HepG2 (cell line): ENCODE results near the gene RPL37A. TPM values are rescaled to one million over a fixed set of nuclear protein-coding genes. Genes with fewer than 3 reads are reported as not detected.

Experiments used
- ATAC-seq: fragments of 200-7000 bp; cut with Tn5 transposase; 3 replicates; pipeline ENCODE4 v1.9.1; 2020; ENCODE audit warnings: mild to moderate bottlenecking, moderate library complexity
- BruUV-seq: library from RNA; stranded (reverse); fragments of 400-500 nt; replicated peaks from 2 replicates; lab custom pipeline; 2021; lab: Mats Ljungman, UMichigan
- CTCF ChIA-PET: fragments of 300-600 bp; formaldehyde crosslinking; extraction: SDS; loops from one replicate; lab custom pipeline; 2021; ENCODE audit warnings: low total read pairs, inconsistent platforms, low intra/inter-chr PET ratio; lab: Yijun Ruan, JAX
- POLR2A ChIA-PET: fragments of 350-600 bp; sonication (Branson Sonifier 250); formaldehyde crosslinking; loops from one replicate; lab custom pipeline; 2020; ENCODE audit warnings: antibody characterized with exemption, inconsistent platforms; lab: Yijun Ruan, JAX
- DNase-seq: peaks from one replicate; pipeline ENCODE4 v3.0.0-alpha.2; 2015; ENCODE audit warnings: low spot score
- FAIRE-seq: peaks from 3 replicates; lab custom pipeline; 2011; peaks lifted over from hg19 to GRCh38; lab: Jason Lieb, UNC
- H2AFZ ChIP-seq: one replicate; pipeline ENCODE4 v1.6.1; 2011; ENCODE audit warnings: low read length, inconsistent platforms
- H3K27ac ChIP-seq: fragments of 300-600 bp; 3 replicates; pipeline ENCODE4 v1.8.0; 2011; ENCODE audit warnings: mixed run types, mild to moderate bottlenecking, mixed read lengths, low read length, inconsistent platforms; ENCODE audit not compliant: insufficient read depth; ENCODE audit errors: extremely low read length
- H3K27me3 ChIP-seq, 2 experiments: fragments of 200-600 bp in 1 of 2; 2 replicates in 1 of 2; 3 replicates in 1 of 2; pipeline versions ENCODE4 v1.6.0 to v1.8.0; 2011; ENCODE audit warnings: low read length in 2 of 2, mild to moderate bottlenecking in 2 of 2, moderate library complexity in 2 of 2, inconsistent platforms in 1 of 2; ENCODE audit not compliant: insufficient read depth in 2 of 2, control insufficient read depth in 1 of 2
- H3K36me3 ChIP-seq, 2 experiments: fragments of 200-600 bp in 1 of 2; replicated peaks in 1 of 2; 2 replicates in 1 of 2; 3 replicates in 1 of 2; pipeline versions ENCODE4 v1.5.1 to v1.8.0; 2011; ENCODE audit warnings: low read length in 2 of 2, inconsistent platforms in 1 of 2; ENCODE audit not compliant: insufficient read depth in 2 of 2, control insufficient read depth in 1 of 2
- H3K4me1 ChIP-seq: 2 replicates; pipeline ENCODE4 v1.5.1; 2012; ENCODE audit warnings: low read length, inconsistent platforms; ENCODE audit not compliant: insufficient read depth
- H3K4me2 ChIP-seq: 2 replicates; pipeline ENCODE4 v1.6.0; 2011; ENCODE audit warnings: low read depth, low read length, inconsistent platforms
- H3K4me3 ChIP-seq, 3 experiments: fragments of 200-600 bp in 1 of 3; sonication (generic), shearing (Covaris generic) in 1 of 3; replicated peaks in 1 of 3; 2 replicates each; pipeline ENCODE4 v1.5.1; 2011 to 2016; ENCODE audit warnings: low read length in 3 of 3, inconsistent platforms in 2 of 3, low read depth in 2 of 3, mild to moderate bottlenecking in 2 of 3, control low read depth in 1 of 3, mixed read lengths in 1 of 3; ENCODE audit not compliant: insufficient read depth in 1 of 3
- H3K79me2 ChIP-seq: one replicate; pipeline ENCODE4 v1.6.1; 2011; ENCODE audit warnings: low read length, inconsistent platforms; ENCODE audit not compliant: insufficient read depth
- H3K9ac ChIP-seq: 2 replicates; pipeline ENCODE4 v1.6.0; 2011; ENCODE audit warnings: mild to moderate bottlenecking, low read depth, low read length, inconsistent platforms; ENCODE audit not compliant: insufficient read depth
- H3K9me3 ChIP-seq: 2 replicates; pipeline ENCODE4 v1.5.1; 2012; ENCODE audit warnings: mild to moderate bottlenecking, low read length
- H4K20me1 ChIP-seq: 2 replicates; pipeline ENCODE4 v1.6.0; 2011; ENCODE audit warnings: inconsistent platforms, mild to moderate bottlenecking, low read length, moderate library complexity; ENCODE audit not compliant: insufficient read depth
- BCL6 ChIP-seq: IDR thresholded peaks from 2 replicates; pipeline ENCODE4 v1.6.1; 2016; ENCODE audit warnings: missing genetic modification reagents, missing compliant biosample characterization
- ESRRA ChIP-seq: sonication (generic); formaldehyde crosslinking; IDR thresholded peaks from 2 replicates; pipeline ENCODE4 v1.5.1; 2020; ENCODE audit warnings: mild to moderate bottlenecking, low read depth, missing genetic modification reagents
- HNRNPL ChIP-seq: fragments of 200-400 bp; formaldehyde crosslinking; IDR thresholded peaks from 2 replicates; pipeline ENCODE4 v1.6.1; 2017; ENCODE audit warnings: mild to moderate bottlenecking, low read depth, low read length
- POLR2AphosphoS5 ChIP-seq: IDR thresholded peaks from 2 replicates; pipeline ENCODE4 v1.6.1; 2012; ENCODE audit warnings: low read depth, low read length
- PRDM4 ChIP-seq: sonication (generic); formaldehyde crosslinking; IDR thresholded peaks from 2 replicates; pipeline ENCODE4 v1.9.0; 2021; ENCODE audit warnings: missing genetic modification reagents, borderline replicate concordance
- REL ChIP-seq: sonication (generic); formaldehyde crosslinking; conservative IDR thresholded peaks from 2 replicates; pipeline ENCODE4 v1.8.0; 2022; ENCODE audit warnings: mild to moderate bottlenecking, missing genetic modification reagents, moderate library complexity
- ZNF274 ChIP-seq: sonication (generic); formaldehyde crosslinking; IDR thresholded peaks from 2 replicates; pipeline ENCODE4 v1.5.1; 2020; ENCODE audit warnings: mild to moderate bottlenecking, missing genetic modification reagents
- WGBS: methylation state at CpG from one replicate; pipeline ENCODE4 v1.1.6; 2017; ENCODE audit warnings: low lambda C conversion rate; 5-methylcytosine and 5-hydroxymethylcytosine counted together
- in situ Hi-C: cut with HindIII; loops from 2 replicates; pipeline ENCODE4 v1.10.0; 2017; ENCODE audit warnings: low pct_unique_long_range_greater_than_20kb; ENCODE audit not compliant: extremely low pct_ligation_motif_present
- intact Hi-C: fragments of 100-400 bp; cut with micrococcal nuclease; formaldehyde crosslinking; loops from one replicate; pipeline ENCODE4 v1.10.0; 2022; ENCODE audit not compliant: unreplicated experiment
- polyA plus RNA-seq, 8 experiments: library from polyadenylated mRNA; depleted of rRNA in 3 of 8; stranded (reverse) in 7 of 8; unstranded in 1 of 8; fragments of >200 nt; fragmentation: Illumina TruSeq in 4 of 8; extraction: Trizol in 4 of 8; gene quantifications; 2 replicates each; pipeline versions ENCODE4 v1.2.1 to v1.2.3, GENCODE V29; 2011 to 2016; ENCODE audit warnings: low read depth in 4 of 8, missing spikeins in 1 of 8, mixed read lengths in 1 of 8; ENCODE audit not compliant: insufficient read depth in 1 of 8
- total RNA-seq, 5 experiments: library from RNA; depleted of rRNA; stranded (reverse); fragments of >200 nt; fragmentation: Illumina TruSeq; extraction: Trizol; gene quantifications; 2 replicates each; pipeline ENCODE4 v1.2.3, GENCODE V29; 2016; ENCODE audit warnings: low read depth in 1 of 5
- TF ChIP-seq, protein P1 (sequence below): sonication (generic); formaldehyde crosslinking; IDR thresholded peaks from 2 replicates; pipeline ENCODE4 v1.4.0; 2020; ENCODE audit warnings: mild to moderate bottlenecking, missing genetic modification reagents
- TF ChIP-seq, protein P2 (sequence below): sonication (generic); formaldehyde crosslinking; IDR thresholded peaks from 2 replicates; pipeline ENCODE4 v1.5.1; 2020; ENCODE audit warnings: missing genetic modification reagents, mild to moderate bottlenecking, borderline replicate concordance
- TF ChIP-seq, protein P3 (sequence below): sonication (generic); formaldehyde crosslinking; IDR thresholded peaks from 2 replicates; pipeline ENCODE4 v1.9.0; 2022; ENCODE audit warnings: low read depth, missing genetic modification reagents

RPL37A gene
- total and polyA plus RNA-seq, 2 of the 13 experiments (the other 11 are each of a cell fraction or from before 2014, with no cell fraction given) = 6,902 to 7,910 TPM

DNA sequence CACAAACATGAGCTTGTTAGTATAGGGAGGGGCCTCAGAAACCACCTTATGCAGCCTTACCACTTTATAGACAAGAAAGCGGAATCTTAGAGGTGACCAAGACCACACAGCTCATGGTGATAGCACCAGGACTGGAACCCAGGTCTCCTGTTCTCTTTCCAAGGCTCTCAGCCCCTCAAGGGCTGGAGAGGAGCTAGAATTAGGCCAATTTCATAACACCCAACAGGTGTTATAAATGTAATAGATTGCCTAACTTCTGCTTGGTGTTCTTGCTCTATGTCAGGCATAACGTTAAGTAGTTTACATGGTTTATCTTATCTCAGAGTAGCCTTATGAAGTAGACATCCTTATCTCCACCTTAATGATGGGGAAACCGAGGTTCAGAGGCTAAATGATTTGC is 42.9 kb downstream of the RPL37A start:
- TF ChIP-seq BCL6 (CRISPR knock-in tag) (no peak), POLR2AphosphoS5 (no peak), ESRRA (CRISPR knock-in tag) (no peak)
- Histone ChIP-seq H3K4me3 (no peak overlapping the region), H4K20me1 (no peaks in the 10 kb centered on the region), H3K27me3 (peaks cover 0 to 18% of the 10 kb centered on the region in 2 experiments; a peak in 2 of 5 replicates), H3K4me2 (no peak overlapping the region), H3K9ac (no peak overlapping the region), H3K9me3 (no peaks in the 10 kb centered on the region), H3K27ac (no peak overlapping the region), H3K79me2 (no peaks in the 10 kb centered on the region), H2AFZ (no peak overlapping the region), H3K36me3 (no peaks in the 10 kb centered on the region), H3K4me1 (peaks cover 42% of the 10 kb centered on the region)
- no peak for DNase-seq
- WGBS = 13% methylated on average over 3 of the region's 3 CpGs
- FAIRE-seq = no peak
- no peak for ATAC-seq
- ChIA-PET CTCF (no interaction called here), POLR2A (no interaction called here)
- in situ Hi-C loops (no loop called here), intact Hi-C loops (no loop called here)
- BruUV-seq = no TSS peak

GRCh38 chr2:216545359-216545758 is 46.7 kb downstream of the RPL37A start:
- Histone ChIP-seq H3K4me2 (no peak overlapping the region), H3K9me3 (no peaks in the 10 kb centered on the region), H3K27ac (no peak overlapping the region), H4K20me1 (no peaks in the 10 kb centered on the region), H2AFZ (no peak overlapping the region), H3K4me1 (peaks cover 14% of the 10 kb centered on the region), H3K36me3 (no peaks in the 10 kb centered on the region), H3K9ac (no peak overlapping the region), H3K4me3 (no peak overlapping the region), H3K27me3 (peaks cover 0 to 10% of the 10 kb centered on the region in 2 experiments; a peak in 2 of 5 replicates), H3K79me2 (no peaks in the 10 kb centered on the region)
- POLR2A ChIA-PET = no interaction called here
- intact Hi-C loops = no loop called here
- BruUV-seq = no TSS peak
- in situ Hi-C loops = no loop called here
- 59% methylated on average over 4 of the region's 4 CpGs for WGBS
- DNase-seq (no peak), FAIRE-seq (no peak), ATAC-seq (no peak)
- CTCF ChIA-PET = no interaction called here
- TF ChIP-seq REL (CRISPR knock-in tag) (no peak), ZNF274 (no peak), HNRNPL (no peak), PRDM4 (CRISPR knock-in tag) (no peak)
- TF ChIP-seq, protein P1, sequence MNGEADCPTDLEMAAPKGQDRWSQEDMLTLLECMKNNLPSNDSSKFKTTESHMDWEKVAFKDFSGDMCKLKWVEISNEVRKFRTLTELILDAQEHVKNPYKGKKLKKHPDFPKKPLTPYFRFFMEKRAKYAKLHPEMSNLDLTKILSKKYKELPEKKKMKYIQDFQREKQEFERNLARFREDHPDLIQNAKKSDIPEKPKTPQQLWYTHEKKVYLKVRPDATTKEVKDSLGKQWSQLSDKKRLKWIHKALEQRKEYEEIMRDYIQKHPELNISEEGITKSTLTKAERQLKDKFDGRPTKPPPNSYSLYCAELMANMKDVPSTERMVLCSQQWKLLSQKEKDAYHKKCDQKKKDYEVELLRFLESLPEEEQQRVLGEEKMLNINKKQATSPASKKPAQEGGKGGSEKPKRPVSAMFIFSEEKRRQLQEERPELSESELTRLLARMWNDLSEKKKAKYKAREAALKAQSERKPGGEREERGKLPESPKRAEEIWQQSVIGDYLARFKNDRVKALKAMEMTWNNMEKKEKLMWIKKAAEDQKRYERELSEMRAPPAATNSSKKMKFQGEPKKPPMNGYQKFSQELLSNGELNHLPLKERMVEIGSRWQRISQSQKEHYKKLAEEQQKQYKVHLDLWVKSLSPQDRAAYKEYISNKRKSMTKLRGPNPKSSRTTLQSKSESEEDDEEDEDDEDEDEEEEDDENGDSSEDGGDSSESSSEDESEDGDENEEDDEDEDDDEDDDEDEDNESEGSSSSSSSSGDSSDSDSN (CRISPR knock-in tag) = no peak
- TF ChIP-seq, protein P2, sequence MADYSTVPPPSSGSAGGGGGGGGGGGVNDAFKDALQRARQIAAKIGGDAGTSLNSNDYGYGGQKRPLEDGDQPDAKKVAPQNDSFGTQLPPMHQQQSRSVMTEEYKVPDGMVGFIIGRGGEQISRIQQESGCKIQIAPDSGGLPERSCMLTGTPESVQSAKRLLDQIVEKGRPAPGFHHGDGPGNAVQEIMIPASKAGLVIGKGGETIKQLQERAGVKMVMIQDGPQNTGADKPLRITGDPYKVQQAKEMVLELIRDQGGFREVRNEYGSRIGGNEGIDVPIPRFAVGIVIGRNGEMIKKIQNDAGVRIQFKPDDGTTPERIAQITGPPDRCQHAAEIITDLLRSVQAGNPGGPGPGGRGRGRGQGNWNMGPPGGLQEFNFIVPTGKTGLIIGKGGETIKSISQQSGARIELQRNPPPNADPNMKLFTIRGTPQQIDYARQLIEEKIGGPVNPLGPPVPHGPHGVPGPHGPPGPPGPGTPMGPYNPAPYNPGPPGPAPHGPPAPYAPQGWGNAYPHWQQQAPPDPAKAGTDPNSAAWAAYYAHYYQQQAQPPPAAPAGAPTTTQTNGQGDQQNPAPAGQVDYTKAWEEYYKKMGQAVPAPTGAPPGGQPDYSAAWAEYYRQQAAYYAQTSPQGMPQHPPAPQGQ (CRISPR knock-in tag) = no peak
- TF ChIP-seq, protein P3, sequence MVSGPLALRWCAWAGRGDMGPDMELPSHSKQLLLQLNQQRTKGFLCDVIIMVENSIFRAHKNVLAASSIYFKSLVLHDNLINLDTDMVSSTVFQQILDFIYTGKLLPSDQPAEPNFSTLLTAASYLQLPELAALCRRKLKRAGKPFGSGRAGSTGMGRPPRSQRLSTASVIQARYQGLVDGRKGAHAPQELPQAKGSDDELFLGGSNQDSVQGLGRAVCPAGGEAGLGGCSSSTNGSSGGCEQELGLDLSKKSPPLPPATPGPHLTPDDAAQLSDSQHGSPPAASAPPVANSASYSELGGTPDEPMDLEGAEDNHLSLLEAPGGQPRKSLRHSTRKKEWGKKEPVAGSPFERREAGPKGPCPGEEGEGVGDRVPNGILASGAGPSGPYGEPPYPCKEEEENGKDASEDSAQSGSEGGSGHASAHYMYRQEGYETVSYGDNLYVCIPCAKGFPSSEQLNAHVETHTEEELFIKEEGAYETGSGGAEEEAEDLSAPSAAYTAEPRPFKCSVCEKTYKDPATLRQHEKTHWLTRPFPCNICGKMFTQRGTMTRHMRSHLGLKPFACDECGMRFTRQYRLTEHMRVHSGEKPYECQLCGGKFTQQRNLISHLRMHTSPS = no peak
